Measurements from ENCODE around the gene HPCAL1.
"Not testable (repeated sequence)": the region's sequence is repeated elsewhere in the genome, so short reads cannot be mapped to it uniquely, and the experiment has no call there.

Gene HPCAL1

GRCh38 chr2:10439971-10440370 is 137.3 kb downstream of the HPCAL1 start:
- WGBS (ENCODE audit: extremely low coverage, insufficient coverage, insufficient read length) = no CpG with 5 or more reads among the region's 8 CpGs
- Histone ChIP-seq H2AK5ac (ENCODE audit: low read length) (no peak overlapping the region), H3K4me2 (ENCODE audit: low read length) (no peak overlapping the region), H3K27me3 (ENCODE audit: insufficient read depth, low read length) (no peaks in the 10 kb centered on the region), H3K14ac (ENCODE audit: low read length) (no peak overlapping the region), H2BK120ac (ENCODE audit: insufficient read depth, low read length, poor library complexity) (no peak overlapping the region), H3K79me1 (ENCODE audit: low read length) (no peaks in the 10 kb centered on the region), H3K4me3 (ENCODE audit: low read depth, low read length) (no peak overlapping the region), H3K23ac (ENCODE audit: low read length) (no peak overlapping the region), H4K12ac (ENCODE audit: low read depth, low read length) (no peak overlapping the region), H3K18ac (ENCODE audit: low read length) (no peak overlapping the region), H3K27ac (ENCODE audit: low read depth, low read length) (no peak overlapping the region), H3K79me2 (ENCODE audit: control insufficient read depth, insufficient read depth, low read length, poor library complexity) (no peaks in the 10 kb centered on the region), H4K8ac (ENCODE audit: low read depth, low read length) (no peak overlapping the region), H2BK5ac (ENCODE audit: low read depth, low read length, poor library complexity) (no peak overlapping the region), H2AFZ (ENCODE audit: insufficient read depth, low read length, poor library complexity) (no peak overlapping the region), H3K9me3 (ENCODE audit: insufficient read depth, low read depth, low read length) (peaks cover 2% of the 10 kb centered on the region), H3K36me3 (ENCODE audit: control insufficient read depth in 1 of 2, insufficient read depth in 2 of 2, low read length in 2 of 2) (peaks cover 25 to 41% of the 10 kb centered on the region in 2 experiments), H2BK12ac (ENCODE audit: low read length) (no peak overlapping the region), H3K4me1 (ENCODE audit: control insufficient read depth in 1 of 2, insufficient read depth in 2 of 2, low read length in 2 of 2) (no peaks in the 10 kb centered on the region), H3K4ac (ENCODE audit: low read depth, low read length) (no peak overlapping the region), H3K9ac (ENCODE audit: low read length) (no peak overlapping the region), H4K91ac (ENCODE audit: low read depth, low read length) (no peak overlapping the region)
- DNase-seq = no peak

GRCh38 chr2:10440736-10441135 is 138.0 kb downstream of the HPCAL1 start:
- H3K79me2 ChIP-seq (ENCODE audit: control insufficient read depth, insufficient read depth, low read length, poor library complexity) = no peaks in the 10 kb centered on the region
- H3K9ac ChIP-seq (ENCODE audit: low read length) = no peak overlapping the region
- no peaks in the 10 kb centered on the region for H3K79me1 ChIP-seq (ENCODE audit: low read length)
- H3K4me1 ChIP-seq (ENCODE audit: control insufficient read depth in 1 of 2, insufficient read depth in 2 of 2, low read length in 2 of 2) = no peaks in the 10 kb centered on the region
- H3K4me3 ChIP-seq (ENCODE audit: low read depth, low read length) = no peak overlapping the region
- no peak overlapping the region for H4K12ac ChIP-seq (ENCODE audit: low read depth, low read length)
- no peak overlapping the region for H3K23ac ChIP-seq (ENCODE audit: low read length)
- no peak overlapping the region for H2BK120ac ChIP-seq (ENCODE audit: insufficient read depth, low read length, poor library complexity)
- H3K36me3 ChIP-seq (ENCODE audit: control insufficient read depth in 1 of 2, insufficient read depth in 2 of 2, low read length in 2 of 2) = peaks cover 25 to 41% of the 10 kb centered on the region in 2 experiments
- no peak overlapping the region for H3K4me2 ChIP-seq (ENCODE audit: low read length)
- no peak overlapping the region for H2BK12ac ChIP-seq (ENCODE audit: low read length)
- WGBS (ENCODE audit: extremely low coverage, insufficient coverage, insufficient read length) = no CpG with 5 or more reads among the region's 6 CpGs
- no peak overlapping the region for H3K14ac ChIP-seq (ENCODE audit: low read length)
- peaks cover 2% of the 10 kb centered on the region for H3K9me3 ChIP-seq (ENCODE audit: insufficient read depth, low read depth, low read length)
- H4K8ac ChIP-seq (ENCODE audit: low read depth, low read length) = no peak overlapping the region
- no peak overlapping the region for H2BK5ac ChIP-seq (ENCODE audit: low read depth, low read length, poor library complexity)
- no peak for DNase-seq
- no peak overlapping the region for H3K4ac ChIP-seq (ENCODE audit: low read depth, low read length)
- H3K18ac ChIP-seq (ENCODE audit: low read length) = no peak overlapping the region
- no peak overlapping the region for H3K27ac ChIP-seq (ENCODE audit: low read depth, low read length)
- no peak overlapping the region for H2AK5ac ChIP-seq (ENCODE audit: low read length)
- no peak overlapping the region for H4K91ac ChIP-seq (ENCODE audit: low read depth, low read length)
- H3K27me3 ChIP-seq (ENCODE audit: insufficient read depth, low read length) = no peaks in the 10 kb centered on the region
- H2AFZ ChIP-seq (ENCODE audit: insufficient read depth, low read length, poor library complexity) = no peak overlapping the region

GRCh38 chr2:10441948-10442347 is 139.2 kb downstream of the HPCAL1 start:
- Histone ChIP-seq H2BK120ac (ENCODE audit: insufficient read depth, low read length, poor library complexity) (no peak overlapping the region), H2BK12ac (ENCODE audit: low read length) (no peak overlapping the region), H3K9me3 (ENCODE audit: insufficient read depth, low read depth, low read length) (peaks cover 2% of the 10 kb centered on the region), H2AK5ac (ENCODE audit: low read length) (no peak overlapping the region), H3K18ac (ENCODE audit: low read length) (no peak overlapping the region), H3K27ac (ENCODE audit: low read depth, low read length) (no peak overlapping the region), H4K8ac (ENCODE audit: low read depth, low read length) (no peak overlapping the region), H2BK5ac (ENCODE audit: low read depth, low read length, poor library complexity) (no peak overlapping the region), H3K4ac (ENCODE audit: low read depth, low read length) (no peak overlapping the region), H3K27me3 (ENCODE audit: insufficient read depth, low read length) (no peaks in the 10 kb centered on the region), H3K14ac (ENCODE audit: low read length) (no peak overlapping the region), H3K23ac (ENCODE audit: low read length) (no peak overlapping the region), H4K12ac (ENCODE audit: low read depth, low read length) (no peak overlapping the region), H3K79me2 (ENCODE audit: control insufficient read depth, insufficient read depth, low read length, poor library complexity) (peaks cover 2% of the 10 kb centered on the region), H3K79me1 (ENCODE audit: low read length) (no peaks in the 10 kb centered on the region), H3K36me3 (ENCODE audit: control insufficient read depth in 1 of 2, insufficient read depth in 2 of 2, low read length in 2 of 2) (peaks cover 25 to 41% of the 10 kb centered on the region in 2 experiments), H3K4me2 (ENCODE audit: low read length) (no peak overlapping the region), H2AFZ (ENCODE audit: insufficient read depth, low read length, poor library complexity) (no peak overlapping the region), H4K91ac (ENCODE audit: low read depth, low read length) (no peak overlapping the region), H3K4me3 (ENCODE audit: low read depth, low read length) (no peak overlapping the region), H3K4me1 (ENCODE audit: control insufficient read depth in 1 of 2, insufficient read depth in 2 of 2, low read length in 2 of 2) (no peaks in the 10 kb centered on the region), H3K9ac (ENCODE audit: low read length) (no peak overlapping the region)
- no peak for DNase-seq
- WGBS (ENCODE audit: extremely low coverage, insufficient coverage, insufficient read length) = no CpG with 5 or more reads among the region's 8 CpGs

- H3K79me1 ChIP-seq (ENCODE audit: low read length); H3K14ac ChIP-seq (ENCODE audit: low read length); H3K9me3 ChIP-seq (ENCODE audit: insufficient read depth, low read depth, low read length); H2BK120ac ChIP-seq (ENCODE audit: insufficient read depth, low read length, poor library complexity); H4K91ac ChIP-seq (ENCODE audit: low read depth, low read length); H3K4me3 ChIP-seq (ENCODE audit: low read depth, low read length); H4K8ac ChIP-seq (ENCODE audit: low read depth, low read length); H3K23ac ChIP-seq (ENCODE audit: low read length); H2BK5ac ChIP-seq (ENCODE audit: low read depth, low read length, poor library complexity); H3K18ac ChIP-seq (ENCODE audit: low read length); H3K9ac ChIP-seq (ENCODE audit: low read length); H2AFZ ChIP-seq (ENCODE audit: insufficient read depth, low read length, poor library complexity); H3K4me1 ChIP-seq (ENCODE audit: control insufficient read depth in 1 of 2, insufficient read depth in 2 of 2, low read length in 2 of 2); H3K4ac ChIP-seq (ENCODE audit: low read depth, low read length); H3K27me3 ChIP-seq (ENCODE audit: insufficient read depth, low read length); H4K12ac ChIP-seq (ENCODE audit: low read depth, low read length); H2AK5ac ChIP-seq (ENCODE audit: low read length); DNase-seq; H3K27ac ChIP-seq (ENCODE audit: low read depth, low read length); H2BK12ac ChIP-seq (ENCODE audit: low read length); H3K4me2 ChIP-seq (ENCODE audit: low read length); H3K79me2 ChIP-seq (ENCODE audit: control insufficient read depth, insufficient read depth, low read length, poor library complexity): not testable (repeated sequence)
- peaks cover 25 to 41% of the 10 kb centered on the region in 2 experiments for H3K36me3 ChIP-seq (ENCODE audit: control insufficient read depth in 1 of 2, insufficient read depth in 2 of 2, low read length in 2 of 2)
- WGBS (ENCODE audit: extremely low coverage, insufficient coverage, insufficient read length) = no CpG with 5 or more reads among the region's 2 CpGs
Observed at GRCh38 chr2:10442469-10443126, 139.9 kb downstream of the HPCAL1 start.
